GM12873 (cell line): ENCODE data around the gene IRAK3.

Experiments used
- TF ChIP-seq, protein P1 (sequence below): IDR thresholded peaks from 2 replicates; pipeline ENCODE4 v1.5.1; 2012; ENCODE audit warnings: low read depth, mild to moderate bottlenecking, moderate library complexity, low read length, control low read depth; ENCODE audit not compliant: insufficient read depth; ENCODE audit errors: missing control alignments

IRAK3 gene

DNA sequence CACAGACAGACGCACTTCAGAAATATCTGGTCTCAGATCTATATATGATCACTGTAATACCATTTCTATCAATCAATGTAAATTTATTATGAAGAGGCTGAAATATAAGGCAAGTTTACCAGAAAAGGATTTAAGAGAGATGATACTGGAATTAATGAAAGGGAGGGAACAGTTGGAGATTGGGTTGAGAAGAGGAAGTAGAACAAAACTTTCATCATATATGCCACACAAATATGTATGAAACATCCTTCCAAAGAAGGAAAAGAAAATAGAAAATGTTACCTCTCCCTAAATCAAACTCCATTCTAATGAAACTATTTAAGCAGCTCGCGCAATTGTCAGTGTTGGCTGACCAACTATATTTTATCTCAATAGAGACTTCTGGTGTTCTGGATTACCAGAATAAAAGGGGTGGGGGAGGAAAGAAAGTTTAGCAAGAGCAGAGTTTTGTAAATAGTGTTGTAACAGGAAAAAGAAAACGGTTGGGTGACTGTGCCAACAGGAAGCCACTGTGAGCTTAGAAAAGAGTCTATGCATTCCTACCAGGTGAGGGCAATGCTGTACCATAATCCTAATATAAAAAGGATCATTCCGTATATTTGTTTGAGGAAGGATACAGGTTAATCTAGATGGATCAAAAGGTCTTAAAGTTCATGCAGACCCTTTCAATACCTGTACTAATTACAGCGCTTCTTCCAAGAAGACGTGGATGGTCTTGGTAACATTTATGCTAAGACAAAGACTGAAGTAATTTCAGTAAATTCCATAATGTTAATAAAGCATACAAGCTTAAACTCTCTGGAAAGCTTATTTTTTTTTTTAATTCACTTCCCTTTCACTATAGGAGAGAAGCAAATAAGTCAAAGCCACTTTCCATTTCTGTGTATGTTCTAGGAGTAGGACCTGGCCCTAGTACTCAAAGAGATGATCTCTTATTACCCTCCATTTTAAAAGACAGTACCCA lies 43.9 kb upstream of the IRAK3 start:
- TF ChIP-seq, protein P1, sequence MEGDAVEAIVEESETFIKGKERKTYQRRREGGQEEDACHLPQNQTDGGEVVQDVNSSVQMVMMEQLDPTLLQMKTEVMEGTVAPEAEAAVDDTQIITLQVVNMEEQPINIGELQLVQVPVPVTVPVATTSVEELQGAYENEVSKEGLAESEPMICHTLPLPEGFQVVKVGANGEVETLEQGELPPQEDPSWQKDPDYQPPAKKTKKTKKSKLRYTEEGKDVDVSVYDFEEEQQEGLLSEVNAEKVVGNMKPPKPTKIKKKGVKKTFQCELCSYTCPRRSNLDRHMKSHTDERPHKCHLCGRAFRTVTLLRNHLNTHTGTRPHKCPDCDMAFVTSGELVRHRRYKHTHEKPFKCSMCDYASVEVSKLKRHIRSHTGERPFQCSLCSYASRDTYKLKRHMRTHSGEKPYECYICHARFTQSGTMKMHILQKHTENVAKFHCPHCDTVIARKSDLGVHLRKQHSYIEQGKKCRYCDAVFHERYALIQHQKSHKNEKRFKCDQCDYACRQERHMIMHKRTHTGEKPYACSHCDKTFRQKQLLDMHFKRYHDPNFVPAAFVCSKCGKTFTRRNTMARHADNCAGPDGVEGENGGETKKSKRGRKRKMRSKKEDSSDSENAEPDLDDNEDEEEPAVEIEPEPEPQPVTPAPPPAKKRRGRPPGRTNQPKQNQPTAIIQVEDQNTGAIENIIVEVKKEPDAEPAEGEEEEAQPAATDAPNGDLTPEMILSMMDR = peak; percentile 52

DNA sequence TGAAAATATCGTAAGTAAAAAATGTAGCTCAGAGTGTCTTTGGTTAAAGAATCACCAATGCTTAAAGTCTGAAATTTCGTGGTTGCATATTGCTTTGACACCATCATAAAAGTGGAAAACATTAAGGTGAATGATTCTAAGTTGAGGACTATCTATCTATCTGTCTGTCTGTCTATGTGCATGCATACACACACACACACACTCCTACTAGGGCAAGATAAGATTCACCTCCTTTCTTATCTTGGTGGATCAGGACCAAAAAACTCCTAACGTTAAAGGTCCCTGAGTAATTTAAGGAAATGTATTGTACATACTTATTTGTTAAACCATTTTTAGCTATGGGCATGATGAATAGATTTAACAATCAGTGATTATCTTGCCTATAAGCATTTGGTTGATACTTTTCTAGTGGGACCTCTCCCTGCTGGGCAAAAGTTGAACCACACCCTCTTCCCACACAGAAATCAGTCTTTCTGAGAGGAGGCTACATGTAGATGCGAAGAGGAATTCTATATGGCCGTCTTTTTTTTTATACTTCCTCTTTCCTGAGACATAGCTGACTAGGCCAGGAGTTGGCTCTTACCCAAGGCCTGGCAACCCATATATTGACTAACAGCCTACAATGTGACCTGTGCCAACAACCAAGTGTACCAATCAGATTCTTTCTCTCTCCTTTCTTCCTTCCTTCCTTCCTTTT lies 39.2 kb upstream of the IRAK3 start:
- TF ChIP-seq, protein P1 = peak; percentile 25

DNA sequence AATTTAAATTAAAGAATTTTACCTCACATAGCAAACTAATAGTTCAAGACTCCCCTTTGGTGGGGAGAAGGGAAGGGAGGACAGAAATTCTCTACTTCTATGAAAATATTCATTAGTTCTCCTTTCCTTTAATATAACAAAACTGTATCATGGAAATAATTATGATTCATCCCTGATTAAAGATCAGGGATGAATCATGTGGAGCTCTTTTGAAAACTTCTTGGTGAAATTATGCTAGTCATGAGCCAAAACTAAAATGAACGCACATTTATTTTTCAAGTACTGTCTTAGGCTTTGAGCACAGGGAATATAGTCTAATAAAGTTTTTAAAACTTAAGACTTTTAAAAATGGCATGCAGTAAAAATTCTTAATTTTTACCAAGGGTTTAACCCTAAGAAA lies 36.3 kb upstream of the IRAK3 start:
- TF ChIP-seq, protein P1 = no peak

DNA sequence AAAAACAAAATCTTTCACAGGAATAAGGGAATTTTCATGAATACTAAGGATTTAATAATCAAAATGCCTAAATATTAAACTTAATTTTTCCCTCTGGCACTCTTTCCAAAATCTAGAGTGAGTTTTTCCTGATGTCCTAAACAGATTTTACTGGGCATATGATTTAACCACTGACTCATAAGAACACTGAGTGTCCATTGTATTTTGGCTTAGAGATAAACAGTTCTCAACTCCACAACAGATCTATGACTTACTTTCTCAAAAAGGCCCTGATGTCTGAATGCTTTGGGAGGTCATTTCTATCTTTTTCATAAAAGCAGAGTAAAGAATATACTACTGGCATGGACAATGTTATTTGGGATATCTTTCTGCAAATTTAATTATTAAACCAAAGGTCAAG lies 34.2 kb upstream of the IRAK3 start:
- TF ChIP-seq, protein P1 = no peak

DNA sequence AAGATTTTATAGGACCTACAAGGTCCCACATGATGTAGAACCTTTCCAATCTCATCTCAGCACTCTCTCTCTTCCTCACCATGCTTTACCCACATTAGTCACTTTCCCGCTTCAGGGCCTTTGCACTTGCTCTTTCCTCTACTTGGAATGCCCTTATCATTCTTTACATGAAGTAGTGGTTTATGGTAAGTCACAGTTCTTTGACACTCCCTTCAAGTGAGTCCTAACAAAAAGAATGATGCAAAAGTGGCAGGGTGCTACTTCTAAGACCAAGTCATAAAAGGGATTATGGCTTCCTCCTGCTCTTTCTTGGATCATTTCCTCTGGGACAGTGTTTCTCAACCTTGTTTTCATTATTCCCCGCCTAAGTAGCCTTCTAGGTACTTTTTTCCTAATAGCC lies 32.4 kb upstream of the IRAK3 start:
- TF ChIP-seq, protein P1 = no peak

DNA sequence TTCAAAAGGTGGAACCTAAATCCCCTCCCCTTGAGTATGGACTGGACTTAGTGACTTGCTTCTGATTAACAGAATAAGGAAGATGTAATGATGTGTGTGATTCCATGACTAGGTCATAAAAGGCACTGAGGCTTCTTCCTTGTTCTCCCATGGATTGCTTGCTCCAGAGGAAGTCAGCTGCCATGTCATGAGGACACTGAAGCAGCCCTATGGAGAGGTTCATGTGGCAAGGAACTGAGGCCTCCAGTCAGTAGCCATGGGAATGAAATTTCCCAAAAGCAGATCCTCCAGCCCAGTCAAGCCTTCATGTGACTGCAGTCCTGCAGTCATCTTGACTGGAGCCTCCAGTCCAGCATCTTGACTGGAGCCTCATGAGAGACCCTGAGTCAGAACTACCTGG lies 29.9 kb upstream of the IRAK3 start:
- TF ChIP-seq, protein P1 = no peak

DNA sequence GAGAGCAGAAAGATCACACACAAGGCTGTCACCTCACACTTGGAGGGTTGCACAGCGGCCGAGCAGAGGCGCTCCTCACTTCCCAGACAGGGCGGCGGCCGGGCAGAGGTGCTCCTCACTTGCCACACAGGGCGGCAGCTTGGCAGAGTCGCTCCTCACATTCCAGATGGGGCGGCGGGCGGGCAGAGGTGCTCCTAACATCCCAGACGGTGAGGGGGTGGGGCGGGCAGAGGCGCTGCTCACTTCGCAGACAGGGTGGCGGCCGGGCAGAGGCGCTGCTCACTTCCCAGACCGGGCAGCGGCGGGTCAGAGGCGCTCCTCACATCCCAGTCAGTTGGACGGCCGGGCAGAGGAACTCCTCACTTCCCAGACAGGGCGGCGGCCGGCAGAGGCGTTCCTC lies 28.3 kb upstream of the IRAK3 start:
- TF ChIP-seq, protein P1 = no peak
